ENCODE measurements around the gene DHCR7.

The DHCR7 gene

DNA sequence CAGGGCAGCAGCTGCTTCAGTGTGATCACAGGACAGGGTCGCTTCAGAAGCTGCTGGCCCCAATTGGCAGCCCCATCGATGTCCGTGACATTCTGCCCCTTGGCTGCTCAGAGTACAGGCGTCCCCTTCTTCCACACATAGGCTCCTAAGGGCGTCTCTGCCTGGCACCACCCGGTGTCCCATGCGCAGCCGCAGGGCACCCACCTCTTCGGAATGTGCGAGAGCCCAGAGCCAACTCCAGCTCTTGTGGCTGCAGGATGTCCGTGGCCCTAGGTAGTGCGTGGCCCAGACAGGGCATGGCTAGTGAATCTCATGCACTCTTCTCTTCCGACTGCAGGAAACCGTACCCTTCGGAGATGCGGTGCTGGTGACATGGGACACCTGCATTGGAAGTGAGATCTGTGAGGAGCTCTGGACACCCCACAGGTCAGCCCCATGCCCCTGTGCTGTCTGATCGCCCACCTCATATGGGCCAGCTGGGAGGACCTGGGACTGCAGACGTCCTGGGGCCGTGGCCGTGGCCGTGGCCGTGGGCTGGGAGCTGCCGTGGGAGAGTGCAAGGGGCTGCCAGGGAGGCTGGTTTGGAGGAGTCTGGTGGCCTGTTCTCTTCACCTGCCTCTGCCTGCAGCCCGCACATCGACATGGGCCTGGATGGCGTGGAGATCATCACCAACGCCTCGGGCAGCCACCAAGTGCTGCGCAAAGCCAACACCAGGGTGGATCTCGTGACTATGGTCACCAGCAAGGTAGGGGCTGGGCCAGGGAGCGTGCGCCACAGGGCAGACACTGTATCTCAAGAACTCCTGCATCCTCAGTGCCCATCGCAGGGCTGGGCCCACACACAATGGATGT, 25.0 kb upstream of the DHCR7 start:
- DNase-seq (ENCODE audit: low read depth) = no peak
- H3K4me3 ChIP-seq (ENCODE audit: control insufficient read depth, low read depth, low read length) = no peak overlapping the region
- TF ChIP-seq, protein P1, sequence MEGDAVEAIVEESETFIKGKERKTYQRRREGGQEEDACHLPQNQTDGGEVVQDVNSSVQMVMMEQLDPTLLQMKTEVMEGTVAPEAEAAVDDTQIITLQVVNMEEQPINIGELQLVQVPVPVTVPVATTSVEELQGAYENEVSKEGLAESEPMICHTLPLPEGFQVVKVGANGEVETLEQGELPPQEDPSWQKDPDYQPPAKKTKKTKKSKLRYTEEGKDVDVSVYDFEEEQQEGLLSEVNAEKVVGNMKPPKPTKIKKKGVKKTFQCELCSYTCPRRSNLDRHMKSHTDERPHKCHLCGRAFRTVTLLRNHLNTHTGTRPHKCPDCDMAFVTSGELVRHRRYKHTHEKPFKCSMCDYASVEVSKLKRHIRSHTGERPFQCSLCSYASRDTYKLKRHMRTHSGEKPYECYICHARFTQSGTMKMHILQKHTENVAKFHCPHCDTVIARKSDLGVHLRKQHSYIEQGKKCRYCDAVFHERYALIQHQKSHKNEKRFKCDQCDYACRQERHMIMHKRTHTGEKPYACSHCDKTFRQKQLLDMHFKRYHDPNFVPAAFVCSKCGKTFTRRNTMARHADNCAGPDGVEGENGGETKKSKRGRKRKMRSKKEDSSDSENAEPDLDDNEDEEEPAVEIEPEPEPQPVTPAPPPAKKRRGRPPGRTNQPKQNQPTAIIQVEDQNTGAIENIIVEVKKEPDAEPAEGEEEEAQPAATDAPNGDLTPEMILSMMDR (conservative IDR thresholded peaks at IDR 0.05; ENCODE audit: control insufficient read depth, insufficient read depth, low read depth, low read length) = no peak

DNA sequence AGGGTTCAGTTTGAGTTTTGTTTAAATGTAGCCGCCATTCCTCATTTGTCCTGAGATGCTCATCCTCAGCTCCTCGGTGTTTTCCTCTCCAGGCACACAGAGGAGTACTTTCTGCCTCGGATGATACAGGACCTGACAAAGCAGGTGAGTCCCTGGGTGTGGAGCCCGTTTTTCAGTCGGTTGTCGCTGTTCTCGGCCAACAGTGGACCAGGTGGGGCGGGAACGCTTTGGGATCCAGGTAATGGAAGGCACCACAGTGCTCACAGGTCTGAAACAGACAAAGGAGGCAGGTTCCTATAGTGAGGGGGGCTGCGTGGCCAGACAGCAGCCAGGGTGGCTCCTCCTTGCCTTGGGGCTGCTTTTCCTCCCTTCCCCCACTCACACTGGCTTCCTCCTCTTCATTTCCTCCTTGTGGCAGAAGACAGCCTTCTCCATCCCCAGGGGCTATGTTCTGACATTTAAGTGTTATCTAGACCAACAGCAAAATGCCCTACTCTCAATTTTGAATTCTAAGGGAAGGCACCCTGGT, 24.2 kb upstream of the DHCR7 start:
- H3K4me3 ChIP-seq (ENCODE audit: control insufficient read depth, low read depth, low read length) = no peak overlapping the region
- TF ChIP-seq, protein P1 (conservative IDR thresholded peaks at IDR 0.05; ENCODE audit: control insufficient read depth, insufficient read depth, low read depth, low read length) = no peak
- no peak for DNase-seq (ENCODE audit: low read depth)

DNA sequence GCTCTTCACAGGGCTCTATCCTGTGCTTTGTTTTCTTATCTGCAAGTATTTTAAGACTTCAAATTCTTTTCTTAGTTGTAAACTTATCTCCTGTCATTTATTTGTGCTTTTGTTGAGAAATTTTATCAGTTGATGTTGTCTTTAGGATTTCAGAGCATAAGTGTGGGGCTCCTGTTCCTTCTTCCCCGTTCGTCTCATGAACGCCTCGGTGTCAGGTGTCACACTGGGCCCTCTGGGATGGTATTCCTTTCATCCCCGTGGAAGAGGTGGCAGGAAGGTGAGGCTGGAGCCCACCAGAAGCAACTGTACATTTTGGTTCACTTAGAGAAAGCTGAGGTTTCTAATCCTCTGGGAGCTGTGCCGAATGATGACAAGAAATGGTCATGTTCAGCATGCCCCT, 22.8 kb upstream of the DHCR7 start:
- TF ChIP-seq, protein P1 (conservative IDR thresholded peaks at IDR 0.05; ENCODE audit: control insufficient read depth, insufficient read depth, low read depth, low read length) = no peak
- H3K4me3 ChIP-seq (ENCODE audit: control insufficient read depth, low read depth, low read length) = no peak overlapping the region
- no peak for DNase-seq (ENCODE audit: low read depth)

DNA sequence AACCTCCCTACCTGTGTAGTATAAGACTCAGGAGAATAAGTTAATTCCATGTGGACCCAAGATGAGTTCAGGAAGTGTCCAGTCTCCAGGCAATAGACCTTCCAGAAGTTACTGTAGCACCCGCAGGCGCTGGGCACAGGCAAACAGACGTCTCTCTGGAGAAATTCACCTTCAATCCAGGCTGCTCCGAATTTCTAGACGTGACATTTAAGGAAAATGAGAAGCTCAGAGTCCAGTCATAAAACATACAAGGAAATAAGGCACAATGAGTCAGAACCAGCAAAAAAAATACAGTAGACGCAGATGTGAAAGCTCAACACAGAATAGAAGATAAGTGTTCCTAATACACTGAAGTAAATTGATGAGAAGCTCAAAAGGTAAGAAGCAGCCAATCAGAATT, 19.0 kb upstream of the DHCR7 start:
- no peak overlapping the region for H3K4me3 ChIP-seq (ENCODE audit: control insufficient read depth, low read depth, low read length)
- DNase-seq (ENCODE audit: low read depth) = no peak
- TF ChIP-seq, protein P1 (conservative IDR thresholded peaks at IDR 0.05; ENCODE audit: control insufficient read depth, insufficient read depth, low read depth, low read length) = no peak

DNA sequence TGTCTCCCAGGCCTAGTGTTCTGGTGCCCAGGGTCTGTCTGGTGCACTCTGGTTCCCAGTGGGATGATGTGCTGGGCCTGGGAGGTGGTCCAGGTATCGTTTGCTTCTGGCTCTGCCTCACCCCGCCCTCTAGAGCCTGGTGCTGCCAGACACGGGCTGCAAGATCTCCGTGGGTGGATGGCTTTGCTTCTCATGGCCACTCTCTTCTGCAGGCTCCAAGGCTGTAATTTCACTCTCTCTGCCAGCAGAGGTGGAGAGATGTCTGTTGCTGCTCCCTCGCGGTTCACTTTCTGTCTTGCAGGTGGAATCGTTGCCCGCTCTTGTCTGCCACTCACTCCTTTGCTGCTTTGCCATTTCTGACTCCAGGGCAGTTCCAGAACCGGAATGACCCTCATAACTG, 18.2 kb upstream of the DHCR7 start:
- no peak for DNase-seq (ENCODE audit: low read depth)
- H3K4me3 ChIP-seq (ENCODE audit: control insufficient read depth, low read depth, low read length) = no peak overlapping the region
- TF ChIP-seq, protein P1 (conservative IDR thresholded peaks at IDR 0.05; ENCODE audit: control insufficient read depth, insufficient read depth, low read depth, low read length) = no peak

DNA sequence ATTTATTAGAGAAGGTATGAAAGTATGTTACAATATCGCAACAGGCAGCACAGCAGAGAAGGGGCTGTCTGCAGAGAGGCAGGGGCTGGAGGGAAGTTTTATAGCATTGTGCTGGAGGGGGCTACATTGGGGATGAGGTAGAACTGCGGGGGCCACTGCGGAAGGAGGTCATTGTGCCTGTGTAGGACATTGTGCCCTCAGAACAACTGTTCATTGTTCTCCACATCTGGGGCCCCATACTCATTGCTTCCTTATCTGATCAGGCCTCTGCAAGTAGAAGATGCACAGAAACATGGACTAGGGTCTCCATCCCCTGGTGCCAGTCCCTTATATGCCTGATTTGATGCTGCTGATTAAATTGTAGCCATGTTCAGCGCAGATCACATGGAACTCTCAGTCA, 16.9 kb upstream of the DHCR7 start:
- no peak overlapping the region for H3K4me3 ChIP-seq (ENCODE audit: control insufficient read depth, low read depth, low read length)
- no peak for DNase-seq (ENCODE audit: low read depth)
- TF ChIP-seq, protein P1 (conservative IDR thresholded peaks at IDR 0.05; ENCODE audit: control insufficient read depth, insufficient read depth, low read depth, low read length) = no peak
